ENCODE results near the gene CREB5.
"Not testable (repeated sequence)": the region's sequence is repeated elsewhere in the genome, so short reads cannot be mapped to it uniquely, and the experiment has no call there.

Gene CREB5

DNA sequence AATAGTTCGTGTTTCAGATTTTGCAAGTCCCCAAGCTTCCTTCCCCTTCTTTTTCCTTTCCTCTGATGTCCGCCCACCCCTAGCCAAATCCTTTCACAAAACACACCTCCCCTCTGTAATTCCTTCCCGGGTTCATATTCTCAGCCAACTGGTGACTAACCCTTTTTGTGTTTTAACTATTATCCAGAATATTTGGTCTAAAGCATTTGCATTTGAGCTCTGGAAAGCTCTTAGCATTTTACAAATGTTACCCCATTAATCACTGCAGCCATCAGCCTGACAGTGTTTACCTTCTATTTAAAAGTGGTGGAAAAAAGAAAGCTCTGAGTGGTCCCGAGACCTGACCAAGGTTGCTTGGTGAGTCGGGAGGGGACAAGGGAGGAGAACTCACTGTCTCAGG is 139.0 kb downstream of the CREB5 start:
- WGBS: 56% methylated on average over 5 of the region's 5 CpGs
- Histone ChIP-seq H3K36me3 (ENCODE audit: insufficient read depth, low read length) (no peaks in the 10 kb centered on the region), H3K4me1 (ENCODE audit: insufficient read depth, low read length) (peaks cover 11% of the 10 kb centered on the region; the same call in 1 of the 2 replicates), H3K27me3 (ENCODE audit: insufficient read depth, low read length) (no peaks in the 10 kb centered on the region), H3K9me3 (ENCODE audit: insufficient read depth, low read depth, low read length) (peaks cover 10% of the 10 kb centered on the region; the same call in 1 of the 2 replicates), H3K4me3 (ENCODE audit: low read length) (no peak overlapping the region), H3K9ac (ENCODE audit: low read depth, low read length) (no peak overlapping the region), H3K27ac (ENCODE audit: low read depth, low read length) (no peak overlapping the region)

DNA sequence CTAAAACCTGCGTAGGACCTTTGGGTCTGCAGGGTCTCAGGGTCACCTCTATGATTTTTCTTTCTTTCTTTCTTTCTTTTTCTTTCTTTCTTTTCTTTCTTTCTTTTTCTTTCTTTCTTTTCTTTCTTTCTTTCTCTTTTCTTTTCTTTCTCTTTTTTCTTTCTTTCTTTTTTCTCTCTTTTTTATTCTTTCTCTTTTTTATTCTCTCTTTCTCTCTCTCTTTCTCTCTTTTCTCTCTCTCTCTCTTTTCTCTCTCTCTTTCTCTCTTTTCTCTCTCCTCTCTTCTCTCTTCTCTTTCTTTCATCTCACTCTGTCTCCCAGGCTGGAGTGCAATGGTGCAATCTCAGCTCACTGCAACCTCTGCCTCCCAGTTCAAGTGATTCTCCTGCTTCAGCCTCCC is 139.4 kb downstream of the CREB5 start:
- not testable (repeated sequence) for H3K9me3 ChIP-seq (ENCODE audit: insufficient read depth, low read depth, low read length); H3K27ac ChIP-seq (ENCODE audit: low read depth, low read length); H3K9ac ChIP-seq (ENCODE audit: low read depth, low read length); H3K36me3 ChIP-seq (ENCODE audit: insufficient read depth, low read length); H3K27me3 ChIP-seq (ENCODE audit: insufficient read depth, low read length); H3K4me3 ChIP-seq (ENCODE audit: low read length)
- 63% methylated on average over 1 of the region's 1 CpG for WGBS
- peaks cover 11% of the 10 kb centered on the region; the same call in 1 of the 2 replicates for H3K4me1 ChIP-seq (ENCODE audit: insufficient read depth, low read length)

DNA sequence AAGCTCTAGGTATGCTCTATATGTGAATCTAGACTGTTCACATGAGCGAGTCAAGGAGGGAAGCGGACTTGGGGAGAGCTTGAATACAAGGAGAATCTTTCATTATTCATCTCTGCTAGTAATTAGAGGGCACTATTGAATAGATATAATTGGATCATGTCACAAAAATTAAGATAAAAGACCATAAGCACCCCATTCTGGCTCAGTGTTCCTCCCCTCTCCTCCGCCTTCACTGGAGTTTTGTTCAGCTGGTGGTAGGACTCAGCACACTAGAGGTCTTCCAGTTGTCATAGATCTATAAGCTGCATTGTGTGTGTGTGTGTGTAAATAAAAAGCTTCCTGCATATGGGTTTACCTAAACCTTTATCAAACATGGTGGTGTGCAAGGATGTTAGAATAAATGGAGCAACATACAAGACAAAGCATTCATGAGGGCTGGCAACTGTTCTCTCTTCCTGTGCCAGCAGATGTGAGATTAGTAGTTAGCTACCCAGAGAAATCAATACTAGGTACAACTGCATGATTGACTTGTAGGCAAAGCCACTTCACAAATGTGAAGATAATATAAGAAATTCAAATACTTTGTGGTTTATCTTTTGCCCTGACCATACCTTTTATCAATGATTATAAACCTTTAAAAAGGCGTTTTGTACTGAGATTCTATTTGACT is 142.6 kb downstream of the CREB5 start:
- 96% methylated on average over 3 of the region's 4 CpGs for WGBS
- no peaks in the 10 kb centered on the region for H3K9me3 ChIP-seq (ENCODE audit: insufficient read depth, low read depth, low read length)
- H3K36me3 ChIP-seq (ENCODE audit: insufficient read depth, low read length): no peaks in the 10 kb centered on the region
- H3K9ac ChIP-seq (ENCODE audit: low read depth, low read length): no peak overlapping the region
- peaks cover 22% of the 10 kb centered on the region for H3K4me1 ChIP-seq (ENCODE audit: insufficient read depth, low read length)
- H3K27ac ChIP-seq (ENCODE audit: low read depth, low read length): no peak overlapping the region
- H3K4me3 ChIP-seq (ENCODE audit: low read length): no peak overlapping the region
- no peaks in the 10 kb centered on the region for H3K27me3 ChIP-seq (ENCODE audit: insufficient read depth, low read length)

DNA sequence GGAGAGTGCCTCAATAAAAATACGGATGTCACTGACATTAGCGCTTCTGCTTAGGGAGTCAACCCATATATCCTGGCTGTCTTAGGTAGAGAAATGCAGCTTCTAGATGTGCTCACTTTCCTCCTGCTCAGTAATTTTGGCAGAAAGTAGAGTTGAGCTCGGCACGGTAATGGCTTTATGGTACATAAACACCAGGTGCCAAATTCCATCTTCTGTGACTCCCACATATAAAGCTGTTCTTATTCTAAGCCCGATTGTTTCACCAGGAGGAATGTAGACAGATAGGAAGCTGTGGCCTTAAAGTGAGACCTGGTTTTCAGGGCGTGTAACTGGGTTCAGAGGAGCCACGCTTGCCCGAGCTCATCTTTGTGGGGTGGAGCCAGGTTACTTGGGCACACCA is 143.7 kb downstream of the CREB5 start:
- Histone ChIP-seq H3K9ac (ENCODE audit: low read depth, low read length) (no peak overlapping the region), H3K9me3 (ENCODE audit: insufficient read depth, low read depth, low read length) (no peaks in the 10 kb centered on the region), H3K4me1 (ENCODE audit: insufficient read depth, low read length) (peaks cover 17% of the 10 kb centered on the region), H3K36me3 (ENCODE audit: insufficient read depth, low read length) (no peaks in the 10 kb centered on the region), H3K27me3 (ENCODE audit: insufficient read depth, low read length) (no peaks in the 10 kb centered on the region), H3K4me3 (ENCODE audit: low read length) (no peak overlapping the region), H3K27ac (ENCODE audit: low read depth, low read length) (no peak overlapping the region)
- 93% methylated on average over 8 of the region's 8 CpGs for WGBS

DNA sequence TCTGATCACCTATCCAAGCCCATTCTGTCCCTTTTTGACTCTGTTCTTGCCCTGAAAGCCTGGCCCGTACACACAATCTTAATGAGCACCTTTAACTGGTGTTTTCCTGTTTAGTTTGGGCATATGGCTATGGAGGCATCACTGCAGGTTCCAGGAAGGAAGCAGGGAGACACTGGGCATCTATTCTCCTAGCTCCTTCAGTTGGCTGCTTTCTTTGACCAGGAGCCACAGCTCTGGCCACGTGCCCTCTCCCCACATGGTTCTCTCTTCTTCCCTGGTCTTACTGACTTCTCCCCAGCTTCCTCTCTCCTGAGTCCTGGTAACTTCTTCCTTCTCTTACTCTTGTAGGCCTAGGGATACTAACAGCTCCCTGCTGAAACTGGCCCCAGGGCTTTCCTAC is 144.4 kb downstream of the CREB5 start:
- H3K9ac ChIP-seq (ENCODE audit: low read depth, low read length): no peak overlapping the region
- H3K27me3 ChIP-seq (ENCODE audit: insufficient read depth, low read length): no peaks in the 10 kb centered on the region
- no peak overlapping the region for H3K27ac ChIP-seq (ENCODE audit: low read depth, low read length)
- WGBS: 93% methylated on average over 2 of the region's 2 CpGs
- H3K4me3 ChIP-seq (ENCODE audit: low read length): no peak overlapping the region
- H3K4me1 ChIP-seq (ENCODE audit: insufficient read depth, low read length): peaks cover 11% of the 10 kb centered on the region
- H3K36me3 ChIP-seq (ENCODE audit: insufficient read depth, low read length): no peaks in the 10 kb centered on the region
- no peaks in the 10 kb centered on the region for H3K9me3 ChIP-seq (ENCODE audit: insufficient read depth, low read depth, low read length)

DNA sequence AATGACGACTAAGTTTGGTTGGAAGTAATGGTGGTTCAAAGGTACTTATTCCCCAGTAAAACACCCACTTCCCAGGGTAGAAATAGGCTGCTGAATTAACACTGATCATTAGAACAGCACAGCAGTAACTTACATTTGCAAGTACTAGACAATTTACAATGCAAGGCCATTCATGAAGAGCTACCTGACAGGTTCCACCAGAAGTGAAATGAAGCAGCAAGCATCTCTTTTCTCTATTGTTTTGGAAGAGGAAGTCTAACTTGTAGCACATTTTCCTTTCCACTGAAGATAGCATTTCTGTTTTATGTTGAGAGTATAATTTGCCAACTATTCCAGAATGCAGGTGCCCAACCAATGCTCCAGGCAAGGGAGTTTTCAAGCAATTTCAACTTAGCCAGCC is 145.9 kb downstream of the CREB5 start:
- H3K36me3 ChIP-seq (ENCODE audit: insufficient read depth, low read length): no peaks in the 10 kb centered on the region
- H3K27ac ChIP-seq (ENCODE audit: low read depth, low read length): no peak overlapping the region
- H3K27me3 ChIP-seq (ENCODE audit: insufficient read depth, low read length): no peaks in the 10 kb centered on the region
- no CpG with 5 or more reads among the region's 1 CpG for WGBS
- no peak overlapping the region for H3K9ac ChIP-seq (ENCODE audit: low read depth, low read length)
- H3K9me3 ChIP-seq (ENCODE audit: insufficient read depth, low read depth, low read length): no peaks in the 10 kb centered on the region
- H3K4me1 ChIP-seq (ENCODE audit: insufficient read depth, low read length): peaks cover 11% of the 10 kb centered on the region
- H3K4me3 ChIP-seq (ENCODE audit: low read length): no peak overlapping the region

DNA sequence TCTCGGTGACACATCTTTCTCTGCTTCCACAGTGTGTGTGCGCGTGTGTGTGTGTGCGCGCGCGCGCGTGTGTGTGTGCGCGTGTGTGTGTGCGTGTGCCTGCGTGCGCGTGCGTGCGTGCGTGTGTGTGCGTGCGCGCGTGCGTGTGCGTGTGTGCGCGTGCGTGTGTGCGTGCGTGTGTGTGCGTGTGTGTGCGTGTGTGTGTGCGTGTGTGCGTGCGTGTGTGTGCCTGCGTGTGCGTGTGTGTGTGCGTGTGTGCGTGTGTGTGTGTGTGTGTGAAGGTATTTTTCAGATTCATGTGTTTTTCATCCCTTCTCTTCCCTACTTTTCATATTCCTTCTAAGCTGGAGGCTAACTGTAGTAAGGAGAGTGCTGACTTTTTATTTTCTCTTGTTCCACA is 148.4 kb downstream of the CREB5 start:
- no peaks in the 10 kb centered on the region for H3K27me3 ChIP-seq (ENCODE audit: insufficient read depth, low read length)
- 67% methylated on average over 3 of the region's 38 CpGs for WGBS
- no peaks in the 10 kb centered on the region for H3K36me3 ChIP-seq (ENCODE audit: insufficient read depth, low read length)
- no peak overlapping the region for H3K9ac ChIP-seq (ENCODE audit: low read depth, low read length)
- no peak overlapping the region for H3K4me3 ChIP-seq (ENCODE audit: low read length)
- H3K4me1 ChIP-seq (ENCODE audit: insufficient read depth, low read length): peaks cover 11% of the 10 kb centered on the region
- H3K27ac ChIP-seq (ENCODE audit: low read depth, low read length): no peak overlapping the region
- H3K9me3 ChIP-seq (ENCODE audit: insufficient read depth, low read depth, low read length): no peaks in the 10 kb centered on the region

DNA sequence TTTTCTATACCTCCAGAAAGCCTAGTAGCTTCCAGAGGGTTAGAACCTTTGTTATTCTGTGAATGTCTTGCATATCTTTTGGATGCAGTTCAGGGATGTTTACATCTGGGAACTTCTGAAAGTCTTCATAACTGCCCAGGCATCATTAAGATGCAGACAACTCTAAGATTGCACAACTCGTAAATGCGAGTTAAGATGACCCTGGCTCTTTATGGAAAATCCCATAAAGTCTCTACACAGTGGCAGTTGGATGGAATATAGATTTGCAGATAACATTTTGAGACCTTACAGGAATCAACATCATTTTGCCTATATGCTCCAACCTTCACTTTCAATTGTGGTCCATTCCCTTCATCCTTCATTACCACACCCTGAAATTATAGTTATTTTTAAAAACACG is 151.7 kb downstream of the CREB5 start:
- WGBS: 98% methylated on average over 3 of the region's 3 CpGs
- Histone ChIP-seq H3K36me3 (ENCODE audit: insufficient read depth, low read length) (no peaks in the 10 kb centered on the region), H3K27me3 (ENCODE audit: insufficient read depth, low read length) (no peaks in the 10 kb centered on the region), H3K4me1 (ENCODE audit: insufficient read depth, low read length) (no peaks in the 10 kb centered on the region), H3K27ac (ENCODE audit: low read depth, low read length) (no peak overlapping the region), H3K9me3 (ENCODE audit: insufficient read depth, low read depth, low read length) (no peaks in the 10 kb centered on the region), H3K4me3 (ENCODE audit: low read length) (no peak overlapping the region), H3K9ac (ENCODE audit: low read depth, low read length) (no peak overlapping the region)

DNA sequence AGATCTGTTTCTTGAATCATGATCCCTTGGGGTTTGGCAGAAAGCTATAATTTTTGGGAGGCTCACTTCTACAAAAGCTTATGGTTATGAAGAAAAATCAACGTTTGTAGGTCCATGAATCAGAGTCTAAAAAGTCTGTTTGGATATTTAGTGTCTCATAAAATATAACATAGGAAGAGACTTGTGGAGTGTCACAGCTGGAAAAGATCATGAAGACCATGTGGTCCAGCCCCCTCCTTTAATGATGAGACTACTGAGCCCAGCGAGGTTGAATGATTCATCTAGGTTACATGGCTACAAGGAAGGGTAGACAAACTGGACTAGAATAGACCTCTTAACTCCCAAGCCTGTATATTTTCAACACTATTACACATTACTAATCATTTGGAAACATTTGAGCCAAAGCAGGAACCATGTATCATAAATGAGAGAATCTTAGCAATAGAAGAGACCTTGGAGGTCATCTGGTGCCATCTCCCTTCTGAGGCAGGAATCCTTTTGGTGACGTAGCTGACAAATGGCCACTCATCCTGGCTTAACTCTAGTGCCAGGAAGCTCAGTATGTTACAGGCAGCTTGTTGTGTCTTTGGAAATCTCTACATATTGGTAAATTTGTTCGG is 152.5 kb downstream of the CREB5 start:
- H3K4me1 ChIP-seq (ENCODE audit: insufficient read depth, low read length): no peaks in the 10 kb centered on the region
- no peak overlapping the region for H3K27ac ChIP-seq (ENCODE audit: low read depth, low read length)
- WGBS: 93% methylated on average over 4 of the region's 4 CpGs
- no peaks in the 10 kb centered on the region for H3K9me3 ChIP-seq (ENCODE audit: insufficient read depth, low read depth, low read length)
- H3K9ac ChIP-seq (ENCODE audit: low read depth, low read length): no peak overlapping the region
- no peaks in the 10 kb centered on the region for H3K36me3 ChIP-seq (ENCODE audit: insufficient read depth, low read length)
- no peak overlapping the region for H3K4me3 ChIP-seq (ENCODE audit: low read length)
- no peaks in the 10 kb centered on the region for H3K27me3 ChIP-seq (ENCODE audit: insufficient read depth, low read length)

DNA sequence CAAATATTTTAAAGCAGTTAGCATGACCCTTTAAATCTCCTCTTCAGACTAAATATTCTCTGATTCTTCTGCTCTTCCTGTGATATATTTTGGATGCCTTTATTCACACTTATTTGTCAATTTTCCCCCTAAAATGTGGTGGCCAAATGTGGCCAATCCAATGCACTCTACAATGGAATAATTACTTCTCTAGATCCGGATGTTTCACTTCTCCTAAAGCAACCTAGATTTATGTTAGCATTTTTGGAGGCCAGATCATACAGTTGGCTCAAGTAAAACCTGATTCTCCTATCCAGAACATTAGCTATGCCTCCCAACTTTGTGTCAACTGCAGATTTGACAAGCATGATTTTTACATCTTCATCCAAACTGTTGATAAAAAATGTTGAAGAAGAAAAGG is 153.7 kb downstream of the CREB5 start:
- H3K4me1 ChIP-seq (ENCODE audit: insufficient read depth, low read length): no peaks in the 10 kb centered on the region
- no peak overlapping the region for H3K27ac ChIP-seq (ENCODE audit: low read depth, low read length)
- H3K4me3 ChIP-seq (ENCODE audit: low read length): no peak overlapping the region
- H3K27me3 ChIP-seq (ENCODE audit: insufficient read depth, low read length): no peaks in the 10 kb centered on the region
- WGBS: 80% methylated on average over 1 of the region's 1 CpG
- no peaks in the 10 kb centered on the region for H3K9me3 ChIP-seq (ENCODE audit: insufficient read depth, low read depth, low read length)
- no peaks in the 10 kb centered on the region for H3K36me3 ChIP-seq (ENCODE audit: insufficient read depth, low read length)
- H3K9ac ChIP-seq (ENCODE audit: low read depth, low read length): no peak overlapping the region

DNA sequence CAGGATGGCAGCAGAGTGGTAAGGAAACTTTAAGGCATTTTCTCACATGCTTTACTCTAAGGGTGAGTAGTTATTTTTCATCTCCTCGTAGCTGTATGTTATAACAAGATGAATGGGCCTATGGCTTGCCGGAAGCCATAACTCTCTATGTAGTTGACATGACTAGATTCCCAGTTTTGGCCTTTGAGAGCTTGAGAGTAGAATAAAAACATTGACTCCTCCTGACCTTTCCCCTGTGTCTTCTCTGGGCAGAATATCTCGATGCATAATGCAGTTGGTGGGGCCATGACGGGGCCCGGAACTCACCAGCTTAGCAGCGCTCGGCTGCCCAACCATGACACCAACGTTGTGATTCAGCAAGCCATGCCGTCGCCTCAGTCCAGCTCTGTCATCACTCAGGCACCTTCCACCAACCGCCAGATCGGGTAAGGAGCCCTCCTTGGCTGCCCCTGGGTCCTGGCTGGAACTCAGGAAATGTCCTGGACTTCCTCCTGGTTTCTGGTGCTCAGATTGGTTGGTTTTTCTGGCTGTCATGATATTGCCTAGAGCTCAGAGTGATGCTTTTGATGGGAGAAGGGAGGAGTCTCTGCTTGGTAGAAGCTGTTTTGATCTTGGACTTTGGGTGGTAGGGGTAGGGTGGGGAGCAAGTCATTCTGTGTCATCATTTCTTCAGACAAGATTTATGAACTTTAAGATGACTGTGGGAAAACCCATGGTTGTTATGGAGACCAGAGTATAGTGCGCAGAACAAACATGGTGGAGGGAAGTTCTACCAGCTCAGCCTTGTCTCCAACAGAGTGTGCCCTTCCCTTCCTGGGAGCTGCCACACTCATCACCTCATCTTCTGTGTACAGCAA is 158.0 kb downstream of the CREB5 start:
- Histone ChIP-seq H3K9ac (ENCODE audit: low read depth, low read length) (no peak overlapping the region), H3K27ac (ENCODE audit: low read depth, low read length) (no peak overlapping the region), H3K36me3 (ENCODE audit: insufficient read depth, low read length) (no peaks in the 10 kb centered on the region), H3K9me3 (ENCODE audit: insufficient read depth, low read depth, low read length) (no peaks in the 10 kb centered on the region), H3K4me1 (ENCODE audit: insufficient read depth, low read length) (peaks cover 14% of the 10 kb centered on the region), H3K4me3 (ENCODE audit: low read length) (no peak overlapping the region), H3K27me3 (ENCODE audit: insufficient read depth, low read length) (no peaks in the 10 kb centered on the region)
- 95% methylated on average over 13 of the region's 13 CpGs for WGBS
